ENCODE results near the gene SELE.
"Not testable (repeated sequence)": the region's sequence is repeated elsewhere in the genome, so short reads cannot be mapped to it uniquely, and the experiment has no call there.

SELE gene

GRCh38 chr1:169722779-169723178, 11.1 kb downstream of the SELE start:
- DNase-seq: no peak

GRCh38 chr1:169715100-169715499, 18.8 kb downstream of the SELE start:
- not testable (repeated sequence) for DNase-seq

- DNase-seq: not testable (repeated sequence)
These were observed 20.8 kb downstream of the SELE start for GRCh38 chr1:169713090-169713489.

GRCh38 chr1:169712309-169712631, 21.6 kb downstream of the SELE start:
- no peak for DNase-seq

- DNase-seq: peak; percentile 54
These were observed 22.2 kb downstream of the SELE start, which contains the start of gene SELL for GRCh38 chr1:169711469-169712308. Gene SELL, minus strand, starts transcription at chr1:169711620. Its CDS starts 122 bp downstream, at chr1:169711498.

GRCh38 chr1:169708647-169709046, 25.2 kb downstream of the SELE start:
- no peak for DNase-seq

- no peak for DNase-seq
These were observed 25.8 kb downstream of the SELE start for GRCh38 chr1:169707912-169708604.

GRCh38 chr1:169704797-169705196, 29.1 kb downstream of the SELE start:
- DNase-seq: no peak

- no peak for DNase-seq
These were observed 32.4 kb downstream of the SELE start for GRCh38 chr1:169701261-169702005.

- no peak for DNase-seq
These were observed 34.2 kb downstream of the SELE start for GRCh38 chr1:169699707-169700106.

GRCh38 chr1:169698976-169699375, 34.9 kb downstream of the SELE start:
- DNase-seq: no peak

GRCh38 chr1:169697755-169698154, 36.1 kb downstream of the SELE start:
- DNase-seq: no peak

- no peak for DNase-seq
These were observed 37.4 kb downstream of the SELE start for GRCh38 chr1:169696273-169697100.

- DNase-seq: peak; percentile 20
These were observed 39.4 kb downstream of the SELE start for GRCh38 chr1:169694304-169695075.

GRCh38 chr1:169692756-169693460, 41.0 kb downstream of the SELE start:
- DNase-seq: no peak

- DNase-seq: no peak
These were observed 43.4 kb downstream of the SELE start for GRCh38 chr1:169690489-169690888.

- no peak for DNase-seq
These were observed 44.5 kb downstream of the SELE start for GRCh38 chr1:169689395-169689794.

- not testable (repeated sequence) for DNase-seq
These were observed 45.5 kb downstream of the SELE start for GRCh38 chr1:169688377-169688776.

GRCh38 chr1:169683661-169684060, 50.2 kb downstream of the SELE start:
- no peak for DNase-seq

GRCh38 chr1:169683168-169683567, 50.7 kb downstream of the SELE start:
- not testable (repeated sequence) for DNase-seq

GRCh38 chr1:169682071-169682470, 51.8 kb downstream of the SELE start:
- peak; percentile 53 for DNase-seq
